ENCODE results near the gene MGAT4D.

- TF ChIP-seq EZH2 (IDR thresholded peaks at IDR 0.05; ENCODE audit: borderline replicate concordance) (no peak), CTCF (IDR thresholded peaks at IDR 0.05; ENCODE audit: poor library complexity) (no peak)
Observed at GRCh38 chr4:140469791-140470733, 28.0 kb downstream of the MGAT4D start.
